SK-N-MC (cell line): ENCODE results near the gene ZNF580.

Experiments
- EZH2 ChIP-seq: fragments of 200-600 bp; sonication (generic); IDR thresholded peaks from one replicate; pipeline ENCODE4 v1.6.1; 2017; ENCODE audit warnings: antibody characterized with exemption
- FOXP2 ChIP-seq: optimal IDR thresholded peaks from 2 replicates; pipeline ENCODE3; 2011; ENCODE audit warnings: mild to moderate bottlenecking, moderate library complexity; ENCODE audit not compliant: insufficient read depth; ENCODE audit errors: extremely low read length, control extremely low read depth
- POLR2AphosphoS5 ChIP-seq: IDR thresholded peaks from 2 replicates; pipeline ENCODE4 v1.6.1; 2012; ENCODE audit warnings: mild to moderate bottlenecking, low read depth, low read length, borderline replicate concordance

- no peak for TF ChIP-seq EZH2
- no peak for TF ChIP-seq POLR2AphosphoS5
- TF ChIP-seq FOXP2, result no peak
Observed at GRCh38 chr19:55667958-55668357, 27.2 kb downstream of the ZNF580 start.
